NCI-H82 treated with DMSO at 0.1 percent for 48 hours (cell line): Measurements from ENCODE around the gene NOTUM.

Source experiments
- DNase-seq: peaks from one replicate; lab custom pipeline; 2025; ENCODE audit not compliant: unreplicated experiment; lab: John Stamatoyannopoulos, UW

Gene NOTUM

DNA sequence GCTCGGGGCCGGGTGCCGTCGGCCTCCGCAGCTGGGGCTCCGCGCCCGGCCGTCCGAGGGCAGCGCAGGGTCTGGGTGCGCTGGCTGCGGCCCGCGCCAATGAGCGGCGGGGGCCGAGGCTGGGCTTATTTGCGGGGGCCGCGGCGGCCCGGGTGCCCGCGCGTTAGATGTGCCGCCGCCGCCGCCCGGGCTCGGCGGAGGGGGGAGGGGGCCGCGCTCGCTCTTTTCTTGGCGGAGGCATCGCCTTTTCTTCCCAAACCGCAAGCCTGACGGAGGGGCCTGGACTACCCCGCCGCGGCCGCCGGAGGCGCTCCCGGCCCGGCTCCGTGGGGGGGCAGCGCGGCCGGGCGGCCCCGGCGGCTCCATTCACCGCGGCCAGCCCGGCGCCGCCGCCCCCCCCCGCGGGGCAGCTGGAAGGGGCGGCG is at the start of gene NOTUM:
NOTUM (minus strand) TSS at position 101 of the 425 bp plus-strand sequence. CDS start 278 bp downstream, outside the sequence.
- no peak for DNase-seq

DNA sequence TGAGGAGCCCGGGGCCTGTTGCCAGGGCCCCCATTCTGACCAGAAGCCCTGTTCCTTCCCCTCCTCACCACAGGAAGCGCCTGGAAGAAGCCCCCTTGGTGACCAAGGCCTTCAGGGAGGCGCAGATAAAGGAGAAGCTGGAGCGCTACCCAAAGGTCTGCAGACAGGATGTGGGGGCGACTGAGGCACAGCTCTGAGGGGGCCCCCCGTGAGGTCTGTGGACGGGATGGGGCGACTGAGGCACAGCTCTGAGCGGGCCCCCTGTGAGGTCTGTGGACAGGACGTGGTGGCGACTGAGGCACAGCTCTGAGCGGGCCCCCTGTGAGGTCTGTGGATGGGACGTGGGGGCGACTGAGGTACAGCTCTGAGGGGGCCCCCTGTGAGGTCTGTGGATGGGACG is 48.4 kb upstream of the NOTUM start:
- DNase-seq = no peak

DNA sequence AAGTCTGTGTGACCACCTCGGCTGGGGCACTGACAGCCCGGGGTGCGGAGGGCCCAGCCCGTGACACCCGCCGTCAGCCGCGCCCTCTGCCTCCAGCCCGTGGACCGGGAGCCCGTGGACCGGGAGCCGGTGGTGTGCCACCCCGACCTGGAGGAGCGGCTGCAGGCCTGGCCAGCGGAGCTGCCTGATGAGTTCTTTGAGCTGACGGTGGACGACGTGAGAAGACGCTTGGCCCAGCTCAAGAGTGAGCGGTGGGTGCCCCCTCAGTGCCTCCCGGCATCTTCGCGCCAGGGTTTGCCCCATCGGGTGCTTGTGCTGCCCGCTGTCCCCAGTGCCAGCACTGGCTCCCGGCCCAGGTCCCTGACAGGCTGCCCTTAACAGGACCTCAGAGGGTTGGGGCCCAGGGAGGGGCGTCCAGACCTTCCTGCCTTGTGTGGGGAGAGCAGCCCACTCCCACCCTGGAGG is 48.0 kb upstream of the NOTUM start:
- no peak for DNase-seq

DNA sequence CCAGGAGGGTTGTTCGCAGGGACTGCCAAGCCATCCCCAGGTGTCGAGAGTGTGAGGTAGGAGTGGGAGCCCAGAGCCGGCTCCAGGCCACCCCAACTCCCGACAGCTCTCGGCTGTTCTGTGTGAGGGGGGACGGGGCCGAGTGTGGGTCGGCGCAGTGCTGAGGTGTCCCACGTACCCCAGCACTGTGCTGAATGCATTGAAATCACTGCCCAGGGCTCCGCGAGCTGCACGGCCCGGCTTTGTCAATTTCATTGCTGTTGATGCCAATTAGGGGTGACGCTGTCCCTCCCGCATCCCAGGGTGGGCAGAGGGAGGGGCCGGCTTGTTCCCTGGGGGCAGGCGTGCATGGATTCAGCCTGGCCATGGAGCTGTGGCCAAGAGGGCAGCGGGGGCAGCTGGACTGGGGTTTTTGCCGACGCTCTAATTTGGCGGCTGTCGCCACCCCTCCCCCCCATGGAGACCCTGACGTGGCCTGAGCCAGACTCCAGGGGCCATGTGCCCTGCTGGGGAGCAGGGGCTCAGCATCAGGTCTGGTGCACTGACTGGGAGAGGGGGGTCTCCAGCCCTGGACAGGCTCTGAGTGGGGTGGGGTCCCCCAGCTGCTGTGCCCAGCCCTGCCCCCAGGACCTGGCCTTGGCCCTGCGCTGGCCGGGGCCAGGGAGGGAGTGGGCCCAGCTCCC is 47.4 kb upstream of the NOTUM start:
- no peak for DNase-seq

DNA sequence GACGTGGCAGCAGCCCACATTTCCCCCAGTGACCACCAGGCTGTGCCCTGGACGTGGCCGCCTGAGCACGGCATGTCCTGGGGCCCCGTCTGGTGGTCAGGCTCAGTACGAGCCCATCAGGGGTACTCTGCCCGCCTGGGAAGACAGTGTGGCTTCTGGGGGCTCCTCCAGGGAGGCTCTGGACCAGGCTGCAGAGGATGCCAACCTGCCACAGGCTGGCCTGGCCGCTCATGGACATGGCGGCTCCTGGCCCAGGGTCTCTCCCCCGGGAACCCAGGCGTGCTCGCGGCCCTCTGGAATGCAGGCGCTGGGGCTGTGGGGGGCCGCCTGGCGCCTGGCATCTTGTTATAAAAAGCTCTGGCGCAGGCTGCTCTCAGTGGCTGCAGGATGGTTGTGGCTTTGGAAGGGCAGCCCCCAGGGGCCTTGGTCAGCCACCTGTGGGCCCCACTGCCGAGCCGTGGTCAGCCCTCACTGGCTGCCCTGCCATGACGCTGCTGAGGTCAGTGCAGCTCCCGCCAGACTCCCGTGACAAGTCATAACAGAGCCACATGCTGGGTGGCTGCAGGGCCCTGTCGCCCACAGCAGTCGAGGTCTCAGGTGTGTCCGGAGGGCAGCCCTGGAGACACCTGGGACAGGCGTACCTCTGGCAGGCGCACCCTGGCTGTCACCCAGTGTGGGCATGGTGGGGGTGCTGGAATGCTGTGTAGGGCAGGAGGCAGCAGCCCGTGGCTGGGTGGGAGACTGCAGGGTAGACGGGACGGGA is 46.7 kb upstream of the NOTUM start:
- no peak for DNase-seq

DNA sequence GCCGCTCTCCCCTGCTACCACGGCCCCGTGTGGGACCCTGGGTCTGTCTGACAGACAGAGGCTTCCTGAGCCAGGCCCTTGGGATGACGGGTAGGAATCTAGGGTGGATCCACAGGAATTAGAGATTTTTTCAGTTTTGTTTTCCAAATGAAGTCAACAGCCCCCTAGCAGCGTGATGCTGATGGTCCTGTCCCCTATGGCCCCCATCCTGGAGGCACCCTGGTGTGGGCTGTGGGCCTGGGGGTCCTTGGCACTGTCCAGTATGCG is 46.2 kb upstream of the NOTUM start:
- no peak for DNase-seq

DNA sequence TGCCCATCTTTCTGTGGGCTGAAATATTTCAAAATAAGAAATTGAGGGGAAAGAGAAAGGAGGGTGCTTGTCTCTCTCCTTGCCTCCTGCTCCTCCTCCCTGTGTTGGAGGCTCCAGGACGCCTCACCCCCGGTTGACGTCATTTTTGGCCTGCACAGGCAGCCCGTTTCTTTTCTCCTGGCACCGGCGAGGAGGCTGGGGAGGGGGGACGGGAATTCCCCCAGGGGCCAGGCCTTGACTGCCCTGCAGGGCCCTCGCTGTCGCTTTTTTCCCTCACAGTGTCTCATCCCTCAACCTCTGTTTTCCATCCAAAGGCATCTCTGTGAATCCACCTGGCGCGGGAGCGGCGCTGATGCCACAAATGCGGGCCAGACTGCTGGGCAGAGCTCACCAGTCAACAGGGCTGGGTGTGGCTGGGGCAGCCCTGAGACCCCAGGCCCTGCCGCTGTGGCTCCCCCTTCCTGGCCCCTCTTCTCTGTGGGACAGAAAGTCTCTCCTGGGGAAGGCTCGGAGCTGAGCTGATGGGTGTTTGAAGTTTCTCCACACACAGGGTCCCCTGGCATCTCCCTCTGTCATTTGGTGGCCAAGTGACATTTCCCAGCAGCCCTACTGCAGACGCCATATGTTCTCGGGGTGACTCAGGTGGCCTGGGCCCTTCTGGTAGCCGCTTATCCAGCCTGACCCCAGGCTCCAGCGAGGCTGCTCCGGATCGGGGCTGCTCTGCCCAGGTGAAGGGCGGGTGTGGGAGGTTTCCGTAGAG is 45.7 kb upstream of the NOTUM start:
- no peak for DNase-seq

DNA sequence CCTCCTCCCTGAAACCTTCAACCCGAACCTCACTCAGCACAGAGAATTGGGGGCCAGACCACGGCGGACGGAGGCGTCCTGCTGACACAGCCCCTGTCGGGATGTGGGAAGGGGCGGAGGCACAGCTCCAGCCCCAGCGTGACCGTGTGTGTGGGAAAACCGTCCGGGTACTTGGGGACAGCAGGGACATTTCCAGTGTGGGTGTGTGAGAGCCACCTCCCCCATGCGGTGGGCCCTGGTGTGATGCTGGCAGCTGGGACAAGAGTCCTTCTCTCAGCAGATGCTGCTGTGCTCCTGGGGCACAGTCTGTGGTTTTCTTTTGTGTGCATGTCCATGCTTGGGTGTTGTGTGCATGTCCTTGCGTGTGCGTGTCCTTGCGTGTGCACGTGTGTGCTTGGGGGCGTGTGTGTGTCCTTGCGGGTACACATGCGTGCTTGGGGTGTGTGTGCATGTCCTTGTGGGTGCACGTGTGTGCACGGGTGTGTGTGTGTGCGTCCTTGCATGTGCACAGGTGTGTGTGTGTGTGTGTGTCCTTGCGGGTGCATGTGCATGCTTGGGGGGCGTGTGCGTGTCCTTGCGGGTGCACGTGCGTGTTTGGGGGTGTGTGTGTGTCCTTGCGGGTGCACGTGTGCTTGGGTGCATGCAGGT is 44.8 kb upstream of the NOTUM start:
- DNase-seq = no peak

DNA sequence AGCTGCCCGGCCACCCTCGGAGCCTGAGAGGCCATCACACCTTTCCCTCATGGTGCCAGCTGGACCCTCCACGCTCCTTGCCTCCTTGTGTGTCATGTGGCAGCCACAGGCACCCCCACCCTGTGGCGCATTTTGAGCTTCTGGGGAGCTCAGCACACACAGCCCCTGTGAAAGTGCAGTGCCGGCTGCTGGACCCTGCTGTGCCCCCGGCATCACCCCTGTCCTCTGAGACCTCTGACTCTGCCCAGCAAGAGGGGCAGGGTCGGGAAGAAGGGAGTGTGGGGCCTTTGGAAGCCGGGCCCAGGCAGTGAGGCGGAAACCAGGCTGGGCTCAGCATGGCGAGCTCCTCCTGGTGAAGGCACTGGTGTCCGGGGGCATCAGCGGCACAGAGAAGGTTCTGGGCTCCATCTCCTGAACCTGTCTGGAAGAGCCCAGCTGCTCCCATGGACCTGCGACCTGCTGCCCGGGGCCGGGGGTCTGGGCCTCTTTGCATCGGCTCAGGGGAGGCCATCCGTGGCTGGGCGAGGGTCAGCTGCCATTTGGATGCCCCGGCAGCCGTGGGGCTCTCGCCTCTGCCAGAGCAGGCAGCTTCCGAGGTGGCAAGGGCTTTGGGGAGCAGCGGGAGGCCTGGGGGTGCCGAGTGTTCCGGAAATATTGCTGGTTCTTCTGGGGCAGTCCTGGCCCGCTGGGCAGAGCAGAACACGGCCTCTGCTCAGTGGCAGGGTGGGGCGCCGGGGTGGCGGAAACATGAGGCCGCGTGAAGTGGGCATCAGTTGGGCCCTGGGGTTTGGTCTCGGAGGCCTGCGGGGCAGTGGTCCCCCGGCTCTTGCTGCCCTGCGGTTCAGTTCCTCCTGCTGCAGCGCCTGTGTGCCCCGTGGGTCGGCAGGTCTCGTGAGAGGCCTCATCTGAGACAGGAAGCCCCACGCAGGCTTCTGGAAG is 43.8 kb upstream of the NOTUM start:
- no peak for DNase-seq

DNA sequence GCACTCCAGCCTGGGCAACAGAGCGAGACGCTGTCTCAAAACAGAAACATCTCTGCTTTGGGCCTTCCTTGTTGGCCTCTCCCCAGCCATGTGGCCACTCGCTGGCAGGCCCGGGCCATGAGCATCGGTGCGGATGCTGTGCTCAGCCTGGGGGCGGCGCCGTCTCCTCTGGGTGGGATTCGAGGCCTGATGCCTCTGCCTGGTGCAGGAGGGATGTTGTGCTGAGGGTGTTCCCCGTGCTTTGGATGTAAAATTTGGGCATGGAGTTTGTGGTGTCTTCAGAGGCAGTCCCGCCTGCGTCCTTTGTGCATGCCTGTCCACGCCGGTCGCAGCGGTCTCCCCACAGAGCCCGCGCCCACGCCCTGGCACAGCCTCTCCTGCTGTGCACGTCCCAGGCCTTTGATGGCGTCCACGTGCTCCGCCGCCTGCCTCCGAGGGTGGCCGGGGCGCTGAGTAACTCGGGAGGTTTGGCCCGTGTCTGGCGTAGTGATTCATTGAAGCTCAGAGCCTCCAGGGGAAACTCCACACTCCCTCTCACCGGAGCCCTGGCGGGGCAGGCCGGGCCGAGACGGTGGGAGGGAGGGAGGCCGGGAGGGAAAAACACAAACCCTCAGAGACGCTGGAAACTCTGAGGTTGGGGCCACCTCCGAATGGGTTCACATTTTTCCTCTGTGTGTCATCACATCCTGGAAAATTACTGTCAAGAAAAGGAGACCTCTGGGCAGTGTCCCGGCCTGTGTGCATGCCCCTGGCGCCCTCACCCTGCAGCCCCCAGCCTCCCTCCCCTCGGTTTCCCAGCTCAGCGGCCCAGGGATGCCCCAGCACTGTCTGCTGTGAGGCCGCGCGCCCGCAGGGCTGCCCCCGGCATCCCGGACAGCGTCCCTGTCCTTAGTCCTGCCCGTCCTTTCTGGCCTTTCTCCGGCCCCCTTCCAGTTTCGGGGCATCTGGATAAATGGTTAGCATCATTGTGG is 42.7 kb upstream of the NOTUM start:
- no peak for DNase-seq

DNA sequence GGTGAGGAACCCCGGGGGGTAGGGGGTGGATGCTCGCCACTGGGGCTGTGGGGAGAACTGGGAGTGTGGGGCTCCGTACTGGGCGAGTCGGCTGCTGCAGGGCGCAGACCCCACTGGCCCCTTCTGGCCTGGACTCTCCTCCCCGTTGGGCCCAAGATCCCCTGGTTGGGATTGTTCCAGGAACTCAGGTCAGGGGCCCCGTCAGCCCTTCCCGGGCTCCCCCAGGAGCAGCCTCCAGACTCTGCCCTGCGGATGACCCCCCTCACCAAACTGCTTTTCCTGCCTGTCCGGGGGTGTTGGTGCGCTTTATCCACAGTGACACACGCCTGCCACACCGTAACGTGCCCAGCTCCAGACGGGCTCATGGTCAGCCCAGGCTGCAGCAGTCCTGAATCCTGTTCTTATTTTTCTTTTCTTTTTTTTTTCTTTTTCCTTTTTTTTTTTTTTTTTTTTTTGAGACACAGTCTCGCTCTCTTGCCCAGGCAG is 40.6 kb upstream of the NOTUM start:
- no peak for DNase-seq

DNA sequence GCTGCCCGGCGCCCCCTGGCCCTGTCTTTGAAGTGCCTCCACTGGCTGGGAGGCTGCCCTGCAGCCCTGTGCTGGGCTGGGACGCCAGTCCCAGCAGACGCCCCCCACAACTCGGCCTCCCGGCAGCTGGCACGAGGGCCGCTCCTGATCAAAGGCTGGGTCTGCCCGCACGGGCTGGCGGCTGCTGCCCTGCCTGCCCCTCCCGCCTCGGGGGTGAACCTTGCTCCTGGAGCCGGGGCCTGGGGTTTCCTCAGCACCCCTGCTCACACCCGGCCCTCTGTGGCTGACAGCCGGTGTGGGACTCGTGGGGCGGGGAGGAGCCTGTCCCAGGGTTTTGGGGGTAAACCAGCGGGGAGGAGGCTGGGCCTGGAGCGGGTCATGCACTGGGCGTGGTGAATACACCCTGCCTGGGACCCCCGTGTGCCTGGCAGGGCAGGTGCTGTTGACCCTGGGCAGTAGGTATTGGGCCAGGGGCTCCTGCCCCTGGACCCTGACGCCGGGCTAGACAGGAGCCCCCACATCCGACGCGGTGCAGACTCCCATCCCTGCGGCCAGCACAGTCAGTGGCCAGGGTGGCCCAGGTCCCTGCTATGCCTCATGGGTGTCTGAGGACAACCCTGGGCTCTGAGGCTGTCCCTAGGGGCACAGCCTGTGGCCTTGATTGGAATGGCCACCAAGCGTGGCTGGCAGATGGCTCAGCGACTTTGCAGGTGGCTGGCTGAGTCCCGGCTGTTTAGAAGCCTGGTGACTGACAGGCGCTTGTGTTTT is 40.0 kb upstream of the NOTUM start:
- DNase-seq = no peak

DNA sequence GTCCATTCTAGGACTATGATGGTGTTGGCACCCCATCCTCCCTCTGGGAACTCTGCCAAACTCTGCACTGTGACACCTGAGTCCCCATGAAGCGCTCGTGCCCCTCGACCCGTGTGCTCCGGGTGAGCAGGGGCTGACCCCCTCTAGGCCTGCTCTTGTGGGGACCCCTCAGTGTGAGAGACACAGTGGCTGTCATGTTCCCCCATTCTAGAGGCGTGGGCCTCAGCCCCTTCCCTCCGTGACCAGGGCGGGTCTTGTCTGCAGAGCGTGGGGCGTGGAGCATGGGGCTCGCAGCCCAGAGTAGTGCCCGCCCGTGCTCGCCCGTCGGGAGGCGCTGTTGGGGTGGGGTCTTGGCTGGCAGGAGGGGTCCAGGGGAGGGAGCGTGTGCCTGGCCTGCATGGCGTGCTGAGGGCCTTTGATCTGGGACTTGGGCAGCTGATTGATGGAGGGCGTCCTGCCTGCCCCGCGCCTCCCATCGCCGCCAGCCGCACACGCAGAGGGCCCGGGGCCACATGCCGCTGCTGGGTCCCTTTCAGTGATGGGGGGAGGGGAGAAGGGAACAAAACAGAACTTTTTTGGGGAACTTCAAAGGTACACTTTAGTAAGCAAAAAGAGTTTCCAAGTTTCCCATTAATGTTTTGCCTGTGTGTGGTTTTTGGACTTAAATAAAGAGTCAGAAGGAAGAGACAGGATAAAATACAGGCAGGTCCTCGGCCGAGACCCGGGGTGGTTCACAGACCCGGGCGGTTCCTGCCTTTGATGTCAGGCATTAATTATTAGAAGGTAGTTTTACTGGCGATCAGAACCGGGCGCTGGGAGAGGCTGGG is 39.2 kb upstream of the NOTUM start:
- no peak for DNase-seq

DNA sequence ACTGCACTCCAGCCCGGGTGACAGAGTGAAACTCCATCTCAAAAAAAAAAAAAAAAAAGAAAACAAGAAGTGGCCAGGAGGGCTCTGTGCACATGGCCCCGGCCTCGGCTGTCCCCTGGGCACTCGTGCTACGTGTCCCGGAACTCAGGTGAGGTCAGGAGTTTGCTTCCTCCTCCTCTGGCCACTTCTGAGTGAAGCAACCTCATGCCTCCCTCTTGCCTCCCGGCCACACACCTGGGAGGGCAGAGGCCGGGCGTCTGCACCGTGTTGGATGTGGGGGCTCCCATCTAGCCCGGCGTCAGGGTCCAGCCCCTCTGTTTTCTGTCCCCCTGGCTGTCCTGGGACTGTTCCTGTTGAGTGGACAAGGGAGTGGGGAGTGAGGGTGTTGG is 38.6 kb upstream of the NOTUM start:
- DNase-seq = no peak

DNA sequence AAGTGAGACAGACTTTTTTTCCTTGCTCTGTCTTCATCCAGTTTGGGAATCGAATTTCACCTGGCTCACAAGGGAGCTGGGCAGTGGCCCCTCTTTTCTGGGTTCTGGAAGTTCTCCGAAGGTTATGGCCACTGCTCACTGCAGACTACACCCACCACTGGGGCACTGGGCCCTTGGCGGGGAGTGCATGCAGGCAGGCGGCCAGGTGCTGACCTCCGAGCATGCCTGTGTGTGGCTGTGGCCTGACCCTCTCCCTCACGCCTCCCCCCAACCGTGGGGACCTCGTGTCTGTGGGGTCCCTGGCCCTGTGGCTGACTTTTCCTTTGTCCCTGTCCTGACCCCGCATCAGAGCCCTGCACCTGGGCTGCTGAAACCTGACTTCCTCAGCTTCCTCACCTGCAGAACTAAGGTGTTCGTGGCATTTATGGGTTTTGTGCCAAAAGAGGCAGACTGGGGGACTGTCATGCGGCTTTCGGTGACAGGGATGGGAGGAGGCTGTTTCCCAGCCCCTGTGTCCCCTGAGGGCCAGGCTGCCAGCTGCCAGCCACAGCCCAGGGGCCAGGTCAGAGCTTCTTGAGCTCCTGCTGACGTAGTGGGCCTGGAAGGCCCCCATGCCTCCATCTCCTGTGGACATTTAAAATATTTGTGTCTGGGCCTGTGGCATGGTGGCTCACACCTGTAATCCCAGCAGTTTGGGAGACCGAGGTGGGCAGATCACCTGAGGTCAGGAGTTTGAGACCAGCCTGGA is 37.9 kb upstream of the NOTUM start:
- DNase-seq = no peak

DNA sequence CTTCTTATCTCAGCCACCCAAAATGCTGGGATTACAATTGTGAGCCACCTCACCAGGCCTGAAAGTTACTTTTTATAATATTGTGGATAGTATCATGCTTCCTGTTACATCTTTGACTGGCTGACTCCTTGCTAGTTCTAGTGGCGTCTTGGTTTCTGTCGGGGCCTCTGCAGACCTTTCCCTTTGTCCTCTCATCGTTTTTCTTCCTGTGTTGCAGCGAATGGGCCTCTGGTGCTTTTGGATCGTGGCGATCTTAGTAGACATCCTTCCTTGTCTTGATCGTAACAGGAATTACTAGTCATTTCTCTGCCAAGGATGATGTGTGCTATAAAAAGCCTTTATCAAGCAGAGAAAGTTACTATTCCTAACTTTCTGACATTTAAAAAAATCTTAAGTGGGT is 37.2 kb upstream of the NOTUM start:
- DNase-seq = no peak
